HG03460 (cell line): ENCODE results near the gene CFAP46.

Source experiments
- ATAC-seq: cut with Tn5 transposase; IDR thresholded peaks from one replicate; pipeline ENCODE4 v1.9.1; 2021; ENCODE audit not compliant: unreplicated experiment

Gene CFAP46

DNA sequence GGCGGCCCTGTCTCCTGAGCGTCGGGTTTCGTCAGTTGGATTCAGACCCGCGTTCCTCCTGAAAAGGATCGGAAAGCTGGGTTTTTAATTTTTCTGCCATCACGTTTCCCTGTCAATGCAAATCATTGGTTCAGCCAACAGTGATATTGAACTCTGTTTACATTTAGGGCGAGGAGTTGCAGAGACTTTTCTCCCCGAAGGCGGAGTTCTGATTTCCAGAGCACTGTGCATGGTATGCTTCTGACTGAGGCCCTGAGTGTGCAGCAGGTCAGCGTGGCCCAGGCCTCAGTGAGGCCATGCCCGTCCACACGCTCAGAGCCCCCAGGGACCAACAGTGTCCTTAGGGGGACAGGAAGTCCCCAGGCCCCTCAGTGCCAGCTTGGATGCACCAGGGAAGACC lies 183.5 kb downstream of the CFAP46 start:
- ATAC-seq: no peak
